Skeletal muscle tissue (tissue), 4 donors: ENCODE results near the gene PGC. TPM values are rescaled to one million over a fixed set of nuclear protein-coding genes. Genes with fewer than 3 reads are reported as not detected.
"Not testable (repeated sequence)": the region's sequence is repeated elsewhere in the genome, so short reads cannot be mapped to it uniquely, and the experiment has no call there.

Experiments used
- H3K27ac ChIP-seq: one replicate; pipeline ENCODE4 v1.7.0; 2013; ENCODE audit warnings: mild to moderate bottlenecking, low read depth, low read length, inconsistent platforms
- H3K27me3 ChIP-seq, 3 donors: one replicate each; pipeline ENCODE4 v1.7.0; 2013; ENCODE audit warnings: low read length in 3 of 3; ENCODE audit not compliant: control insufficient read depth in 3 of 3, insufficient read depth in 3 of 3
- H3K36me3 ChIP-seq, 3 donors: one replicate each; pipeline ENCODE4 v1.7.0; 2013; ENCODE audit warnings: low read length in 3 of 3; ENCODE audit not compliant: control insufficient read depth in 3 of 3, insufficient read depth in 3 of 3
- H3K4me1 ChIP-seq, 3 donors: one replicate each; pipeline ENCODE4 v1.7.0; 2013; ENCODE audit warnings: low read length in 3 of 3, mild to moderate bottlenecking in 3 of 3; ENCODE audit not compliant: control insufficient read depth in 3 of 3, insufficient read depth in 3 of 3
- H3K4me3 ChIP-seq, 3 donors: one replicate each; pipeline ENCODE4 v1.7.0; 2013; ENCODE audit warnings: low read length in 3 of 3
- H3K9ac ChIP-seq, 3 donors: one replicate each; pipeline ENCODE4 v1.7.0; 2013; ENCODE audit warnings: low read length in 3 of 3, mild to moderate bottlenecking in 3 of 3, moderate library complexity in 2 of 3, low read depth in 1 of 3
- H3K9me3 ChIP-seq, 3 donors: one replicate each; pipeline ENCODE4 v1.7.0; 2013; ENCODE audit warnings: low read length in 3 of 3; ENCODE audit not compliant: control insufficient read depth in 3 of 3
- total RNA-seq: library from RNA; depleted of rRNA; stranded (reverse); fragments of >200 nt; gene quantifications from one replicate; pipeline ENCODE4 v1.2.3, GENCODE V29; 2014
- donor health status: Osteomylitis.

PGC gene
- total RNA-seq, 1 donor from 2014 or later, result 0.52 TPM

- not testable (repeated sequence) for H3K4me1 ChIP-seq, H3K27me3 ChIP-seq, H3K4me3 ChIP-seq, H3K27ac ChIP-seq, H3K9ac ChIP-seq, H3K9me3 ChIP-seq
- H3K36me3 ChIP-seq, result peaks cover 6 to 10% (median 9%) of the 10 kb centered on the region in 3 donors
Observed at GRCh38 chr6:41766043-41766664, 19.0 kb upstream of the PGC start.

GRCh38 chr6:41763470-41763869 is 16.3 kb upstream of the PGC start:
- no peaks in the 10 kb centered on the region for H3K27me3 ChIP-seq
- no peak overlapping the region for H3K27ac ChIP-seq
- H3K9me3 ChIP-seq, result no peaks in the 10 kb centered on the region
- H3K4me1 ChIP-seq, result peaks cover 4 to 9% (median 5%) of the 10 kb centered on the region in 3 donors
- no peak overlapping the region for H3K9ac ChIP-seq
- H3K4me3 ChIP-seq, result no peak overlapping the region
- no peaks in the 10 kb centered on the region for H3K36me3 ChIP-seq

GRCh38 chr6:41759905-41760579 is 12.8 kb upstream of the PGC start:
- H3K27ac ChIP-seq, result no peak overlapping the region
- H3K9ac ChIP-seq, result no peak overlapping the region
- no peaks in the 10 kb centered on the region for H3K9me3 ChIP-seq
- no peak overlapping the region for H3K4me3 ChIP-seq
- peaks cover 0 to 7% (median 2%) of the 10 kb centered on the region in 3 donors for H3K4me1 ChIP-seq
- no peaks in the 10 kb centered on the region for H3K36me3 ChIP-seq
- no peaks in the 10 kb centered on the region for H3K27me3 ChIP-seq

GRCh38 chr6:41759106-41759904 is 12.1 kb upstream of the PGC start:
- H3K4me1 ChIP-seq, result peaks cover 0 to 7% (median 2%) of the 10 kb centered on the region in 3 donors
- no peak overlapping the region for H3K27ac ChIP-seq
- no peak overlapping the region for H3K4me3 ChIP-seq
- no peaks in the 10 kb centered on the region for H3K9me3 ChIP-seq
- H3K36me3 ChIP-seq, result no peaks in the 10 kb centered on the region
- H3K27me3 ChIP-seq, result no peaks in the 10 kb centered on the region
- no peak overlapping the region for H3K9ac ChIP-seq

- Histone ChIP-seq H3K9ac (no peak overlapping the region), H3K27ac (no peak overlapping the region), H3K4me3 (no peak overlapping the region), H3K4me1 (peaks cover 0 to 7% (median 2%) of the 10 kb centered on the region in 3 donors), H3K27me3 (no peaks in the 10 kb centered on the region), H3K9me3 (no peaks in the 10 kb centered on the region), H3K36me3 (no peaks in the 10 kb centered on the region)
Observed at GRCh38 chr6:41758641-41759035, 11.4 kb upstream of the PGC start.

GRCh38 chr6:41757931-41758640 is 10.9 kb upstream of the PGC start:
- Histone ChIP-seq H3K9me3 (no peaks in the 10 kb centered on the region), H3K9ac (no peak overlapping the region), H3K36me3 (no peaks in the 10 kb centered on the region), H3K4me1 (peaks cover 0 to 7% (median 2%) of the 10 kb centered on the region in 3 donors), H3K27me3 (no peaks in the 10 kb centered on the region), H3K4me3 (no peak overlapping the region), H3K27ac (no peak overlapping the region)

- H3K27me3 ChIP-seq, result no peaks in the 10 kb centered on the region
- H3K9ac ChIP-seq, result no peak overlapping the region
- no peak overlapping the region for H3K27ac ChIP-seq
- no peaks in the 10 kb centered on the region for H3K9me3 ChIP-seq
- no peak overlapping the region for H3K4me3 ChIP-seq
- peaks cover 0 to 7% (median 2%) of the 10 kb centered on the region in 3 donors for H3K4me1 ChIP-seq
- H3K36me3 ChIP-seq, result no peaks in the 10 kb centered on the region
Observed at GRCh38 chr6:41757271-41757670, 10.1 kb upstream of the PGC start.

GRCh38 chr6:41756354-41756753 is 9.2 kb upstream of the PGC start:
- H3K9me3 ChIP-seq, result no peaks in the 10 kb centered on the region
- H3K9ac ChIP-seq, result no peak overlapping the region
- H3K4me3 ChIP-seq, result no peak overlapping the region
- peaks cover 0 to 7% (median 2%) of the 10 kb centered on the region in 3 donors for H3K4me1 ChIP-seq
- no peak overlapping the region for H3K27ac ChIP-seq
- no peaks in the 10 kb centered on the region for H3K36me3 ChIP-seq
- no peaks in the 10 kb centered on the region for H3K27me3 ChIP-seq

- Histone ChIP-seq H3K36me3 (no peaks in the 10 kb centered on the region), H3K9me3 (no peaks in the 10 kb centered on the region), H3K9ac (no peak overlapping the region), H3K4me1 (peaks cover 0 to 7% (median 2%) of the 10 kb centered on the region in 3 donors), H3K4me3 (no peak overlapping the region), H3K27me3 (no peaks in the 10 kb centered on the region), H3K27ac (no peak overlapping the region)
Observed at GRCh38 chr6:41755895-41756294, 8.7 kb upstream of the PGC start.
